Liver (tissue), 9 donors: Measurements from ENCODE around the gene FAM210B. TPM values are rescaled to one million over a fixed set of nuclear protein-coding genes. Genes with fewer than 3 reads are reported as not detected.
A peak's percentile ranks its signal among the peaks of the same experiment; 100 is the strongest.
"Not testable (repeated sequence)": the region's sequence is repeated elsewhere in the genome, so short reads cannot be mapped to it uniquely, and the experiment has no call there.

Source experiments
- DNase-seq: peaks from one replicate; pipeline ENCODE4 v3.0.0-alpha.2; 2017; ENCODE audit warnings: low spot score
- H3K27ac ChIP-seq, 2 donors: one replicate each; pipeline ENCODE4 v1.7.0; 2013; ENCODE audit warnings: inconsistent platforms in 2 of 2, low read length in 2 of 2, control low read depth in 1 of 2, low read depth in 1 of 2, mild to moderate bottlenecking in 1 of 2
- H3K27me3 ChIP-seq, 4 donors: one replicate each; pipeline versions ENCODE4 v1.6.1 to v1.7.0; 2013; ENCODE audit warnings: low read length in 3 of 4, inconsistent platforms in 1 of 4, mild to moderate bottlenecking in 1 of 4, moderate library complexity in 1 of 4; ENCODE audit not compliant: control insufficient read depth in 4 of 4, insufficient read depth in 4 of 4
- H3K36me3 ChIP-seq, 4 donors: one replicate each; pipeline versions ENCODE4 v1.6.1 to v1.7.0; 2013; ENCODE audit warnings: low read length in 3 of 4, mild to moderate bottlenecking in 3 of 4, low read depth in 1 of 4, moderate library complexity in 1 of 4; ENCODE audit not compliant: control insufficient read depth in 4 of 4, insufficient read depth in 3 of 4
- H3K4me1 ChIP-seq, 4 donors: one replicate each; pipeline versions ENCODE4 v1.6.1 to v1.7.0; 2013; ENCODE audit warnings: low read length in 3 of 4, mild to moderate bottlenecking in 3 of 4, moderate library complexity in 1 of 4; ENCODE audit not compliant: control insufficient read depth in 4 of 4, insufficient read depth in 4 of 4
- H3K4me3 ChIP-seq, 3 donors: one replicate each; pipeline versions ENCODE4 v1.6.1 to v1.7.0; 2013; ENCODE audit warnings: low read length in 3 of 3, control low read depth in 1 of 3, low read depth in 1 of 3, mild to moderate bottlenecking in 1 of 3
- H3K9ac ChIP-seq, 2 donors: one replicate each; pipeline ENCODE4 v1.7.0; 2013; ENCODE audit warnings: low read length in 2 of 2, mild to moderate bottlenecking in 2 of 2, moderate library complexity in 2 of 2, control low read depth in 1 of 2, low read depth in 1 of 2
- H3K9me3 ChIP-seq, 4 donors: one replicate each; pipeline versions ENCODE4 v1.6.1 to v1.7.0; 2013; ENCODE audit warnings: low read length in 3 of 4; ENCODE audit not compliant: control insufficient read depth in 4 of 4
- ATF3 ChIP-seq: IDR thresholded peaks from 2 replicates; pipeline ENCODE4 v1.6.1; 2016; ENCODE audit warnings: antibody characterized with exemption
- CTCF ChIP-seq: fragments of 150-350 bp; IDR thresholded peaks from 2 replicates; pipeline ENCODE4 v1.5.1; 2017; ENCODE audit warnings: improper control_type of control experiment, low read depth, low read length; ENCODE audit not compliant: missing input control
- EGR1 ChIP-seq, 2 donors: IDR thresholded peaks; 2 replicates each; pipeline ENCODE4 v1.6.1; 2016 to 2018; ENCODE audit warnings: antibody characterized with exemption in 2 of 2, low read depth in 2 of 2
- FOXA2 ChIP-seq: IDR thresholded peaks from 2 replicates; pipeline ENCODE4 v1.6.1; 2016; ENCODE audit warnings: antibody characterized with exemption
- GABPA ChIP-seq, 2 donors: IDR thresholded peaks in 1 of 2; conservative IDR thresholded peaks in 1 of 2; 2 replicates each; pipeline ENCODE4 v1.6.1; 2016; ENCODE audit warnings: antibody characterized with exemption in 2 of 2, mild to moderate bottlenecking in 1 of 2, moderate library complexity in 1 of 2
- HNF4A ChIP-seq, 2 donors: conservative IDR thresholded peaks; 2 replicates each; pipeline ENCODE4 v1.6.1; 2016; ENCODE audit warnings: antibody characterized with exemption in 2 of 2, mild to moderate bottlenecking in 2 of 2
- JUND ChIP-seq, 2 donors: IDR thresholded peaks; 2 replicates each; pipeline ENCODE4 v1.6.1; 2016; ENCODE audit warnings: antibody characterized with exemption in 2 of 2
- MAX ChIP-seq: IDR thresholded peaks from 2 replicates; pipeline ENCODE4 v1.6.1; 2016; ENCODE audit warnings: antibody characterized with exemption
- NR2F2 ChIP-seq: IDR thresholded peaks from 2 replicates; pipeline ENCODE4 v1.6.1; 2016; ENCODE audit warnings: antibody characterized with exemption
- RAD21 ChIP-seq, 2 donors: IDR thresholded peaks; 2 replicates each; pipeline ENCODE4 v1.6.1; 2016; ENCODE audit warnings: antibody characterized with exemption in 2 of 2, mild to moderate bottlenecking in 2 of 2
- RXRA ChIP-seq, 2 donors: IDR thresholded peaks; 2 replicates each; pipeline ENCODE4 v1.6.1; 2017 to 2018; ENCODE audit warnings: antibody characterized with exemption in 2 of 2, mild to moderate bottlenecking in 1 of 2
- TAF1 ChIP-seq: conservative IDR thresholded peaks from 2 replicates; pipeline ENCODE4 v1.6.1; 2016; ENCODE audit warnings: antibody characterized with exemption, mild to moderate bottlenecking
- YY1 ChIP-seq: IDR thresholded peaks from 2 replicates; pipeline ENCODE4 v1.6.1; 2016; ENCODE audit warnings: antibody characterized with exemption, mild to moderate bottlenecking
- ZBTB33 ChIP-seq: IDR thresholded peaks from 2 replicates; pipeline ENCODE4 v1.6.1; 2016; ENCODE audit warnings: antibody characterized with exemption
- WGBS: extraction: QIAGEN DNeasy Blood & Tissue Kit; methylation state at CpG from one replicate; pipeline ENCODE4 v1.1.7; 2013; 5-methylcytosine and 5-hydroxymethylcytosine counted together
- polyA plus RNA-seq, 2 donors: library from polyadenylated mRNA; stranded (reverse) in 1 of 2; unstranded in 1 of 2; fragments of 200-250 nt in 1 of 2; fragments of >200 nt in 1 of 2; fragmentation: Nextera tagmentation in 1 of 2; extraction: Ambion mirVana in 1 of 2; gene quantifications; one replicate each; pipeline versions ENCODE4 v1.2.1 to v1.2.3, GENCODE V29; 2013 to 2015
- total RNA-seq, 2 donors: library from RNA; depleted of rRNA; stranded (reverse); fragments of >200 nt; gene quantifications; one replicate each; pipeline ENCODE4 v1.2.3, GENCODE V29; 2014
- donor health status: healthy.
- donor health status: healthy.
- donor health status: healthy.
- donor health status: healthy.
- donor health status: healthy.

FAM210B gene
- total and polyA plus RNA-seq, 4 donors: 21.8 to 139 (median 30.7) TPM

- Histone ChIP-seq H3K4me3 (no peak overlapping the region), H3K36me3 (peaks cover 15 to 33% (median 22%) of the 10 kb centered on the region in 4 donors), H3K9me3 (no peaks in the 10 kb centered on the region), H3K27ac (no peak overlapping the region), H3K27me3 (no peaks in the 10 kb centered on the region), H3K9ac (no peak overlapping the region), H3K4me1 (peaks cover 2 to 20% (median 15%) of the 10 kb centered on the region in 4 donors)
- 94% methylated on average over 3 of the region's 3 CpGs for WGBS
- TF ChIP-seq NR2F2 (no peak), HNF4A (conservative IDR thresholded peaks at IDR 0.05) (no peak), YY1 (no peak), FOXA2 (no peak), RAD21 (IDR thresholded peaks at IDR 0.05) (no peak)
- DNase-seq: no peak
Measured at GRCh38 chr20:56406910-56407309, 48.1 kb downstream of the FAM210B start.

- TF ChIP-seq GABPA (IDR thresholded peaks at IDR 0.05 in 1 of 2, conservative IDR thresholded peaks at IDR 0.05 in 1 of 2) (peak; percentile 78 to 88), RAD21 (IDR thresholded peaks at IDR 0.05) (peak in 1 of 2 donors; percentile 19), NR2F2 (peak; percentile 14), RXRA (IDR thresholded peaks at IDR 0.05) (peak; percentile 17 to 56), HNF4A (conservative IDR thresholded peaks at IDR 0.05) (peak; percentile 16 to 45), MAX (no peak), ZBTB33 (no peak)
- Histone ChIP-seq H3K4me3 (no peak overlapping the region), H3K27ac (peak overlapping the region; percentile 65 to 71), H3K36me3 (peaks cover 9 to 17% (median 12%) of the 10 kb centered on the region in 4 donors), H3K4me1 (peaks cover 2 to 30% (median 23%) of the 10 kb centered on the region in 4 donors), H3K9ac (no peak overlapping the region), H3K27me3 (no peaks in the 10 kb centered on the region), H3K9me3 (no peaks in the 10 kb centered on the region)
- DNase-seq: no peak
- 62% methylated on average over 5 of the region's 5 CpGs for WGBS
Measured at GRCh38 chr20:56409521-56409920, 50.7 kb downstream of the FAM210B start.

- no peak for DNase-seq
- H3K36me3 ChIP-seq: peaks cover 9 to 17% (median 12%) of the 10 kb centered on the region in 4 donors
- TF ChIP-seq EGR1 (IDR thresholded peaks at IDR 0.05; ENCODE audit: low read depth in 2 of 2) (no peak), FOXA2 (no peak), RXRA (IDR thresholded peaks at IDR 0.05) (no peak), RAD21 (IDR thresholded peaks at IDR 0.05) (no peak), ATF3 (no peak), NR2F2 (no peak), HNF4A (conservative IDR thresholded peaks at IDR 0.05) (no peak), TAF1 (no peak), GABPA (IDR thresholded peaks at IDR 0.05 in 1 of 2, conservative IDR thresholded peaks at IDR 0.05 in 1 of 2) (no peak), JUND (IDR thresholded peaks at IDR 0.05) (no peak), CTCF (no peak), YY1 (no peak)
Measured at GRCh38 chr20:56409956-56410355, 51.2 kb downstream of the FAM210B start.

GRCh38 chr20:56411287-56411686, 52.5 kb downstream of the FAM210B start:
- H3K4me3 ChIP-seq, H3K9ac ChIP-seq, DNase-seq, H3K9me3 ChIP-seq, H3K27me3 ChIP-seq: not testable (repeated sequence)
- H3K36me3 ChIP-seq: peaks cover 6 to 12% (median 10%) of the 10 kb centered on the region in 4 donors
- H3K4me1 ChIP-seq: peaks cover 2 to 30% (median 23%) of the 10 kb centered on the region in 4 donors
- 96% methylated on average over 7 of the region's 7 CpGs for WGBS
- H3K27ac ChIP-seq: peak overlapping the region; percentile 78 to 83

More at GRCh38 chr20:56409956-56410355, 51.2 kb downstream of the FAM210B start:
- no peak overlapping the region for H3K4me3 ChIP-seq
- WGBS: 88% methylated on average over 1 of the region's 1 CpG
- H3K27me3 ChIP-seq: no peaks in the 10 kb centered on the region
- no peak overlapping the region for H3K9ac ChIP-seq
- H3K27ac ChIP-seq: peak overlapping the region; percentile 65 to 71
- peaks cover 2 to 30% (median 23%) of the 10 kb centered on the region in 4 donors for H3K4me1 ChIP-seq
- H3K9me3 ChIP-seq: no peaks in the 10 kb centered on the region
